ENCODE data around the gene THADA.

The THADA gene

GRCh38 chr2:43556256-43556655 lies 39.6 kb downstream of the THADA start:
- TF ChIP-seq SIN3A (IDR thresholded peaks at IDR 0.05; ENCODE audit: borderline replicate concordance, insufficient read depth, low read length), result no peak

- TF ChIP-seq SIN3A (IDR thresholded peaks at IDR 0.05; ENCODE audit: borderline replicate concordance, insufficient read depth, low read length), result no peak
- TF ChIP-seq POLR2AphosphoS5 (IDR thresholded peaks at IDR 0.05; ENCODE audit: low read depth, low read length), result no peak
- TF ChIP-seq REST (IDR thresholded peaks at IDR 0.05; ENCODE audit: insufficient read depth in 1 of 2, low read depth in 2 of 2, low read length in 2 of 2), result no peak
- TF ChIP-seq FOXP2 (optimal IDR thresholded peaks at IDR 0.05; ENCODE audit: borderline replicate concordance, extremely low read depth, extremely low read length, insufficient read depth), result no peak
- no peak for TF ChIP-seq TAF1 (IDR thresholded peaks at IDR 0.05; ENCODE audit: borderline replicate concordance, insufficient read depth, low read length)
Measured at GRCh38 chr2:43553341-43553855, 42.4 kb downstream of the THADA start.

- TF ChIP-seq TAF1 (IDR thresholded peaks at IDR 0.05; ENCODE audit: borderline replicate concordance, insufficient read depth, low read length) (no peak), FOXP2 (optimal IDR thresholded peaks at IDR 0.05; ENCODE audit: borderline replicate concordance, extremely low read depth, extremely low read length, insufficient read depth) (no peak), POLR2AphosphoS5 (IDR thresholded peaks at IDR 0.05; ENCODE audit: low read depth, low read length) (no peak), SIN3A (IDR thresholded peaks at IDR 0.05; ENCODE audit: borderline replicate concordance, insufficient read depth, low read length) (no peak), REST (IDR thresholded peaks at IDR 0.05; ENCODE audit: insufficient read depth in 1 of 2, low read depth in 2 of 2, low read length in 2 of 2) (no peak)
Measured at GRCh38 chr2:43551990-43552389, 43.8 kb downstream of the THADA start.

GRCh38 chr2:43542285-43542933 lies 53.4 kb downstream of the THADA start:
- TF ChIP-seq REST (IDR thresholded peaks at IDR 0.05; ENCODE audit: insufficient read depth in 1 of 2, low read depth in 2 of 2, low read length in 2 of 2) (no peak), SIN3A (IDR thresholded peaks at IDR 0.05; ENCODE audit: borderline replicate concordance, insufficient read depth, low read length) (no peak), FOXP2 (optimal IDR thresholded peaks at IDR 0.05; ENCODE audit: borderline replicate concordance, extremely low read depth, extremely low read length, insufficient read depth) (no peak), TAF1 (IDR thresholded peaks at IDR 0.05; ENCODE audit: borderline replicate concordance, insufficient read depth, low read length) (no peak), POLR2AphosphoS5 (IDR thresholded peaks at IDR 0.05; ENCODE audit: low read depth, low read length) (no peak)

- no peak for TF ChIP-seq FOXP2 (optimal IDR thresholded peaks at IDR 0.05; ENCODE audit: borderline replicate concordance, extremely low read depth, extremely low read length, insufficient read depth)
- no peak for TF ChIP-seq REST (IDR thresholded peaks at IDR 0.05; ENCODE audit: insufficient read depth in 1 of 2, low read depth in 2 of 2, low read length in 2 of 2)
- TF ChIP-seq SIN3A (IDR thresholded peaks at IDR 0.05; ENCODE audit: borderline replicate concordance, insufficient read depth, low read length), result no peak
- no peak for TF ChIP-seq POLR2AphosphoS5 (IDR thresholded peaks at IDR 0.05; ENCODE audit: low read depth, low read length)
- no peak for TF ChIP-seq TAF1 (IDR thresholded peaks at IDR 0.05; ENCODE audit: borderline replicate concordance, insufficient read depth, low read length)
Measured at GRCh38 chr2:43541165-43541564, 54.7 kb downstream of the THADA start.
